H1 (cell line): ENCODE results near the gene RASAL1.

Experiments used
- BACH1 ChIP-seq: IDR thresholded peaks from 2 replicates; pipeline ENCODE4 v1.6.1; 2012; ENCODE audit warnings: low read length, improper control_type of control experiment
- BCL11A ChIP-seq, 2 experiments: IDR thresholded peaks; one replicate each; pipeline ENCODE4 v1.6.1; 2011; ENCODE audit warnings: low read depth in 2 of 2, low read length in 2 of 2, mild to moderate bottlenecking in 2 of 2
- EGR1 ChIP-seq: IDR thresholded peaks from 2 replicates; pipeline ENCODE4 v1.6.1; 2011; ENCODE audit warnings: low read depth, low read length, borderline replicate concordance
- EZH2 ChIP-seq: fragments of 200-600 bp; sonication (generic); IDR thresholded peaks from 2 replicates; pipeline ENCODE4 v1.7.1; 2012; ENCODE audit warnings: low read depth, mild to moderate bottlenecking, moderate library complexity, low read length, inconsistent platforms; ENCODE audit not compliant: severe bottlenecking
- HDAC2 ChIP-seq, 2 experiments: fragments of 300-600 bp in 1 of 2; sonication (generic) in 1 of 2; IDR thresholded peaks; 2 replicates each; pipeline ENCODE4 v1.6.1; 2011 to 2012; ENCODE audit warnings: low read depth in 2 of 2, low read length in 2 of 2, mild to moderate bottlenecking in 2 of 2, moderate library complexity in 2 of 2, borderline replicate concordance in 1 of 2, inconsistent platforms in 1 of 2
- JUN ChIP-seq: IDR thresholded peaks from 2 replicates; pipeline ENCODE4 v1.6.1; 2011; ENCODE audit warnings: low read depth, mild to moderate bottlenecking, improper control_type of control experiment, low read length
- POLR2A ChIP-seq, 2 experiments: IDR thresholded peaks; 1 replicate in 1 of 2; 2 replicates in 1 of 2; pipeline ENCODE4 v1.6.1; 2011; ENCODE audit warnings: low read depth in 2 of 2, low read length in 2 of 2, mild to moderate bottlenecking in 2 of 2; ENCODE audit errors: control extremely low read depth in 1 of 2
- POLR2AphosphoS5 ChIP-seq: IDR thresholded peaks from 2 replicates; pipeline ENCODE4 v1.6.1; 2011; ENCODE audit warnings: low read depth, low read length
- RFX5 ChIP-seq: IDR thresholded peaks from 2 replicates; pipeline ENCODE4 v1.6.1; 2011; ENCODE audit warnings: low read depth, low read length, improper control_type of control experiment, borderline replicate concordance
- SIX5 ChIP-seq: IDR thresholded peaks from 2 replicates; pipeline ENCODE4 v1.6.1; 2011; ENCODE audit warnings: mild to moderate bottlenecking, low read depth, low read length
- TAF7 ChIP-seq: optimal IDR thresholded peaks from 2 replicates; pipeline ENCODE3; 2011; ENCODE audit warnings: low read depth, mild to moderate bottlenecking, inconsistent platforms, low read length, moderate library complexity, borderline replicate concordance
- ZNF274 ChIP-seq: IDR thresholded peaks from 2 replicates; pipeline ENCODE4 v1.7.0; 2012; ENCODE audit warnings: low read length, borderline replicate concordance; ENCODE audit errors: extremely low read depth
- TF ChIP-seq, protein P1 (sequence below), 3 experiments: IDR thresholded peaks; 1 replicate in 2 of 3; 2 replicates in 1 of 3; pipeline versions ENCODE4 v1.5.1 to v1.6.1; 2011; ENCODE audit warnings: low read length in 3 of 3, mild to moderate bottlenecking in 3 of 3, inconsistent platforms in 2 of 3, low read depth in 1 of 3, moderate library complexity in 1 of 3; ENCODE audit not compliant: insufficient read depth in 1 of 3; ENCODE audit errors: control extremely low read depth in 1 of 3
- TF ChIP-seq, protein P2 (sequence below): IDR thresholded peaks from 2 replicates; pipeline ENCODE4 v1.6.1; 2012; ENCODE audit warnings: inconsistent platforms

DNA sequence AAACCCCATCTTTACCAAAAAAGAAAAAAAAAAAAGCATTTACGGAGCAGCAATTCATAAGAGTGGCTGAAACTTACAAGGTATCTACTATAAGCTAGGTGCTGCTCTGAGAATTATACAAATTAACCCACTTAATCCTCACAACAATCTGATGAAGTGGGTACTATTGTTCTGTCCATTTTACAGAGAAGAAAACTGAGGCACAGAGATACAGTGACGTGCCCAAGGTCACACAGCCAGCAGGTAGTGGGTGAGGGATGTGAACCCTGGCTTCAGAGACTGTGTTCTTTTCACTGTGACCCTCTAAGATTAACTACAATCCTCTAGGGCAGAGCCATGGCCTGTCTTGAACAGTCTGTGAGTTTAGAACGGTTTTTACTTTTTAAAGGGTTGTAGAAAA lies 46.4 kb upstream of the RASAL1 start:
- TF ChIP-seq POLR2A (IDR thresholded peaks at IDR 0.05; ENCODE audit: control extremely low read depth in 1 of 2, low read depth in 2 of 2, low read length in 2 of 2) = no peak
- TF ChIP-seq, protein P1, sequence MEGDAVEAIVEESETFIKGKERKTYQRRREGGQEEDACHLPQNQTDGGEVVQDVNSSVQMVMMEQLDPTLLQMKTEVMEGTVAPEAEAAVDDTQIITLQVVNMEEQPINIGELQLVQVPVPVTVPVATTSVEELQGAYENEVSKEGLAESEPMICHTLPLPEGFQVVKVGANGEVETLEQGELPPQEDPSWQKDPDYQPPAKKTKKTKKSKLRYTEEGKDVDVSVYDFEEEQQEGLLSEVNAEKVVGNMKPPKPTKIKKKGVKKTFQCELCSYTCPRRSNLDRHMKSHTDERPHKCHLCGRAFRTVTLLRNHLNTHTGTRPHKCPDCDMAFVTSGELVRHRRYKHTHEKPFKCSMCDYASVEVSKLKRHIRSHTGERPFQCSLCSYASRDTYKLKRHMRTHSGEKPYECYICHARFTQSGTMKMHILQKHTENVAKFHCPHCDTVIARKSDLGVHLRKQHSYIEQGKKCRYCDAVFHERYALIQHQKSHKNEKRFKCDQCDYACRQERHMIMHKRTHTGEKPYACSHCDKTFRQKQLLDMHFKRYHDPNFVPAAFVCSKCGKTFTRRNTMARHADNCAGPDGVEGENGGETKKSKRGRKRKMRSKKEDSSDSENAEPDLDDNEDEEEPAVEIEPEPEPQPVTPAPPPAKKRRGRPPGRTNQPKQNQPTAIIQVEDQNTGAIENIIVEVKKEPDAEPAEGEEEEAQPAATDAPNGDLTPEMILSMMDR (IDR thresholded peaks at IDR 0.05; ENCODE audit: control extremely low read depth in 1 of 3, insufficient read depth in 1 of 3, low read depth in 1 of 3, low read length in 3 of 3) = no peak
- no peak for TF ChIP-seq RFX5
- no peak for TF ChIP-seq BCL11A (IDR thresholded peaks at IDR 0.05; ENCODE audit: low read depth in 2 of 2, low read length in 2 of 2)
- no peak for TF ChIP-seq EZH2
- TF ChIP-seq, protein P2, sequence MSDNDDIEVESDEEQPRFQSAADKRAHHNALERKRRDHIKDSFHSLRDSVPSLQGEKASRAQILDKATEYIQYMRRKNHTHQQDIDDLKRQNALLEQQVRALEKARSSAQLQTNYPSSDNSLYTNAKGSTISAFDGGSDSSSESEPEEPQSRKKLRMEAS = no peak
- no peak for TF ChIP-seq BACH1
- TF ChIP-seq EGR1 = no peak
- no peak for TF ChIP-seq SIX5
- TF ChIP-seq TAF7 = no peak
- no peak for TF ChIP-seq POLR2AphosphoS5
- no peak for TF ChIP-seq JUN
- no peak for TF ChIP-seq HDAC2 (IDR thresholded peaks at IDR 0.05; ENCODE audit: borderline replicate concordance in 1 of 2, low read depth in 2 of 2, low read length in 2 of 2)
- TF ChIP-seq ZNF274 = no peak
